DOHH2 (cell line): ENCODE measurements around the gene TCTN3.

Source experiments
- H3F3A ChIP-seq: fragments of 200-600 bp; sonication (generic), shearing (Covaris generic); 2 replicates; pipeline ENCODE4 v1.6.0; 2016; ENCODE audit warnings: antibody characterized with exemption, mild to moderate bottlenecking; ENCODE audit not compliant: control insufficient read depth, insufficient read depth
- H3K27ac ChIP-seq: fragments of 200-600 bp; sonication (generic); 2 replicates; pipeline ENCODE4 v1.5.1; 2014; ENCODE audit warnings: low read depth, mild to moderate bottlenecking, low read length, moderate library complexity
- H3K27me3 ChIP-seq: fragments of 200-600 bp; sonication (generic); 2 replicates; pipeline ENCODE4 v1.6.1; 2014; ENCODE audit warnings: mild to moderate bottlenecking, low read length, mixed read lengths; ENCODE audit not compliant: control insufficient read depth
- H3K36me3 ChIP-seq: fragments of 200-600 bp; sonication (generic); 2 replicates; pipeline ENCODE4 v1.6.1; 2014; ENCODE audit warnings: mild to moderate bottlenecking, low read length, moderate library complexity, mixed read lengths; ENCODE audit not compliant: control insufficient read depth
- H3K4me1 ChIP-seq: fragments of 200-600 bp; sonication (generic); 2 replicates; pipeline ENCODE4 v1.6.1; 2014; ENCODE audit warnings: mild to moderate bottlenecking, low read length, mixed read lengths; ENCODE audit not compliant: control insufficient read depth
- H3K4me2 ChIP-seq: fragments of 200-600 bp; sonication (generic); 2 replicates; pipeline ENCODE4 v1.6.0; 2014; ENCODE audit warnings: mild to moderate bottlenecking, low read length, moderate library complexity
- H3K4me3 ChIP-seq: fragments of 200-600 bp; sonication (generic); 2 replicates; pipeline ENCODE4 v1.5.1; 2014; ENCODE audit warnings: mild to moderate bottlenecking, low read length, mixed read lengths
- H3K79me2 ChIP-seq: fragments of 200-600 bp; sonication (generic); 2 replicates; pipeline ENCODE4 v1.6.1; 2014; ENCODE audit warnings: mild to moderate bottlenecking, low read length, mixed read lengths; ENCODE audit not compliant: control insufficient read depth
- H3K9me2 ChIP-seq: fragments of 200-600 bp; sonication (generic); replicated peaks from 2 replicates; pipeline ENCODE4 v1.6.1; 2014; ENCODE audit warnings: mild to moderate bottlenecking, low read length, mixed read lengths; ENCODE audit not compliant: control insufficient read depth
- H3K9me3 ChIP-seq: fragments of 200-600 bp; sonication (generic); 2 replicates; pipeline ENCODE4 v1.6.1; 2014; ENCODE audit warnings: antibody characterized with exemption, low read length, mixed read lengths; ENCODE audit not compliant: control insufficient read depth, insufficient read depth
- H4K20me1 ChIP-seq: fragments of 200-600 bp; sonication (generic); 2 replicates; pipeline ENCODE4 v1.6.0; 2014; ENCODE audit warnings: low read depth, mild to moderate bottlenecking, antibody characterized with exemption, low read length, moderate library complexity; ENCODE audit not compliant: control insufficient read depth, insufficient read depth
- EZH2phosphoT487 ChIP-seq: fragments of 200-600 bp; sonication (generic); IDR thresholded peaks from 2 replicates; pipeline ENCODE4 v1.6.1; 2017; ENCODE audit warnings: borderline replicate concordance, mild to moderate bottlenecking, antibody characterized with exemption, low read length, moderate library complexity, mixed read lengths
- TF ChIP-seq, protein P1 (sequence below): fragments of 200-600 bp; sonication (generic); IDR thresholded peaks from one replicate; pipeline ENCODE4 v1.5.1; 2014; ENCODE audit warnings: antibody characterized with exemption, mild to moderate bottlenecking, low read depth, low read length; ENCODE audit not compliant: poor library complexity, severe bottlenecking

The TCTN3 gene

DNA sequence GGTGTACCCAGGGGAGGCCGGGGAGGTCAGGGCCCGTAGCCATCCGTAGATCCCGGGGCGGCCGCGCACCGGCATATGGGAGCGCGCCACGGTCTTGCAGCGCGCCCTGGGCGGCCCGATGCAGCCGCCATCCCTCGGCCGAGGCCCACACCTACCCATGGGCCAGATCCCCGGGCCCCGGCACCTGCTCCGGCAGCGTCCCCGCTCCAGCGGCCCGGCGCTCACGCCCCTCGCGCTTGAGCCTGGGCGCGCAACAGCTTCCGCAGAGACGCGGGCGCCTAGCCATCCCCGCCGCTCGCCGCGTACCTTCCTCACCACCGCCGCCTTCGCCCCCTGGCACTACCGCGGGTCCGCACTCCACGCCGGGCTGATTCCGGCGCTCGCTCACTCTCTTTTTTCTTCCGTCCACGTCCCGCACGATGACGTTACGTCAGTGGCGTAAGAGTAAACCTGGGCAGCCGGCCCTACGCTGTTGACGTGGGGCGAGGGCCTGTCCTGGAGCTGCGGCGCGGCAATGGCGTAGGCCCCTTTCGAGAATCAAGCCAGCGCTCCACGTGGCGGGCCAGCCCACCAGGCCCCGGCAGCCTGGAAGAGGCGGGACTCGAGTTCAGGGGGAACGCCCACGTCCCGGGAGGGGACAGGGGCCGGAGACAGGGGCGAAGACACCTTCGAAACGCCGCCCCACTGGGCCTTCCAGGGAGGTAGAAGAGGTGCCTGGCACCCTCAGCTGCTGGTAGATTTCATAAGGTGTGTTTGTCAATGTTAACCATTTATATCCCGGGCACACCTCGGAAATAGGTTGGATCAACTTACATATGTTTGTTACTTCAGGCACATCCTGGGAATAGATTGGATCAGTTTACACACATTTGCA, 37.2 kb downstream of the TCTN3 start, which contains the start of gene ALDH18A1:
ALDH18A1 (minus strand) TSS at position 421 of the 874 bp plus-strand sequence. CDS start 3,334 bp downstream, outside the sequence.
- peaks cover 39% of the 10 kb centered on the region for H3K36me3 ChIP-seq
- no peak for TF ChIP-seq EZH2phosphoT487
- TF ChIP-seq, protein P1, sequence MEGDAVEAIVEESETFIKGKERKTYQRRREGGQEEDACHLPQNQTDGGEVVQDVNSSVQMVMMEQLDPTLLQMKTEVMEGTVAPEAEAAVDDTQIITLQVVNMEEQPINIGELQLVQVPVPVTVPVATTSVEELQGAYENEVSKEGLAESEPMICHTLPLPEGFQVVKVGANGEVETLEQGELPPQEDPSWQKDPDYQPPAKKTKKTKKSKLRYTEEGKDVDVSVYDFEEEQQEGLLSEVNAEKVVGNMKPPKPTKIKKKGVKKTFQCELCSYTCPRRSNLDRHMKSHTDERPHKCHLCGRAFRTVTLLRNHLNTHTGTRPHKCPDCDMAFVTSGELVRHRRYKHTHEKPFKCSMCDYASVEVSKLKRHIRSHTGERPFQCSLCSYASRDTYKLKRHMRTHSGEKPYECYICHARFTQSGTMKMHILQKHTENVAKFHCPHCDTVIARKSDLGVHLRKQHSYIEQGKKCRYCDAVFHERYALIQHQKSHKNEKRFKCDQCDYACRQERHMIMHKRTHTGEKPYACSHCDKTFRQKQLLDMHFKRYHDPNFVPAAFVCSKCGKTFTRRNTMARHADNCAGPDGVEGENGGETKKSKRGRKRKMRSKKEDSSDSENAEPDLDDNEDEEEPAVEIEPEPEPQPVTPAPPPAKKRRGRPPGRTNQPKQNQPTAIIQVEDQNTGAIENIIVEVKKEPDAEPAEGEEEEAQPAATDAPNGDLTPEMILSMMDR: no peak
- no peak within 1 kb of the TSS; the same call in 1 of the 2 replicates for H3K27ac ChIP-seq

DNA sequence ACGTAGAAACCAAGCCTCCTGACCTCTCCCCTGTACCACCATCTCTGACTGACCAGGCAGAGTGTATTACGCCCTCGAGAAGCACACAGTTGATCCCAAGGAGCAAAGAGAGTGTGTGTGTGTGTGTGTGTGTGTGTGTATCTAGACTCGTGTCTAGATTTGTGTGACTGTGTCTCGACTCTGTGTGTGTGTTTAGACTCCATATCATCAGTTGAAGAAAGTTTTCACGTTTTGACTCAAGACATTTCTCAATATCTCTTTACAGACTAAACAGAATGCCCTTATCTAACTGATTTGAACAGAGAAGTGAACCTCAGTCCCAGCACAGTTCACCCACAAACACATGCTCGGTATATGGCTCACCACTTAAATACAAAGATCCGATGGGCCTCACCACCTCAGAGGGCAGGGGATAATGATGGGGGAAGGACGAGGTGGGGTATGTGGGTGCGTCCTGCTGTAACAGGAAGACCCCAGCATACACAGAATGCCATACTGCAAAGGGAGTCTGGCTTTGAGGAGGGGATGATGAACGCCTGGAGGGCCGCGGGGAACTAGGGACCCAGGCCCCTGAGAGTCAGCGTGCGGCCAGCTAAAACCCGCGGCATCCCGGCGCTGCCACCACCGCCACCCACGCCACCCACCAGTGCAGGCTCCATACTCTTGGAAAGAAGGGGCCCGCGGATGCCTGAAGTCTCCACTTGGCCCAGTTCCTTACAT, 38.0 kb downstream of the TCTN3 start:
- no peaks in the 10 kb centered on the region for H3K9me3 ChIP-seq
- no peaks in the 10 kb centered on the region for H3K27me3 ChIP-seq
- H3K79me2 ChIP-seq: peaks cover 65% of the 10 kb centered on the region
- TF ChIP-seq, protein P1: no peak
- no peak for TF ChIP-seq EZH2phosphoT487
- H3K27ac ChIP-seq: no peak overlapping the region
- peak overlapping the region; percentile 85 for H3K4me3 ChIP-seq
- peaks cover 20% of the 10 kb centered on the region for H3K4me1 ChIP-seq
- H3F3A ChIP-seq: no peaks in the 10 kb centered on the region
- H3K36me3 ChIP-seq: peaks cover 47% of the 10 kb centered on the region
- no peaks in the 10 kb centered on the region for H3K9me2 ChIP-seq
- H4K20me1 ChIP-seq: no peaks in the 10 kb centered on the region
- peak overlapping the region; percentile 88 for H3K4me2 ChIP-seq

More for the DNA sequence above, 37.2 kb downstream of the TCTN3 start, which contains the start of gene ALDH18A1:
- Histone ChIP-seq H4K20me1 (no peaks in the 10 kb centered on the region), H3K9me3 (no peaks in the 10 kb centered on the region), H3F3A (no peaks in the 10 kb centered on the region), H3K4me3 (peak within 1 kb of the TSS; percentile 85), H3K27me3 (no peaks in the 10 kb centered on the region), H3K9me2 (no peaks in the 10 kb centered on the region), H3K4me1 (peaks cover 20% of the 10 kb centered on the region), H3K79me2 (peaks cover 57% of the 10 kb centered on the region), H3K4me2 (peak within 1 kb of the TSS; percentile 88)

DNA sequence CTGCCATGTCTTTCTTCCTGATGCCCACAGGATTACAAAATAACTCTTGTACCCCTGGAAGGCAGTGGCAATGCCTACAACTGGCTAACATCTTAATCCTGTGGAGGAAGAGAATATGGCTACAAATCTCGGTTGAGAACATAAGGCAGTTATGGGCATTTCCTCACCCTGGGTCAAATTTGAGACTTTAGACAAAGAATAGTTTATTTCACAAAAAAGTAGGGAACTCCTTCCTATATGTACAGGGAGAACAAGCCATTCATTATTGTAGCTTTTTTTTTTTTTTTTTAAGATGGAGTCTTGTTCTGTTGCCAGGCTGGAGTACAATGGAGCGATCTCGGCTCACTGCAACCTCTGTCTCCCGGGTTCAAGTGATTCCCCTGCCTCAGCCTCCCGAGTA, 39.8 kb downstream of the TCTN3 start:
- Histone ChIP-seq H3K9me3 (no peaks in the 10 kb centered on the region), H3K27ac (no peak overlapping the region), H3K4me1 (peaks cover 21% of the 10 kb centered on the region), H4K20me1 (no peaks in the 10 kb centered on the region), H3F3A (no peaks in the 10 kb centered on the region), H3K4me2 (no peak overlapping the region), H3K27me3 (no peaks in the 10 kb centered on the region), H3K9me2 (no peaks in the 10 kb centered on the region), H3K36me3 (peaks cover 62% of the 10 kb centered on the region), H3K4me3 (no peak overlapping the region), H3K79me2 (peaks cover 81% of the 10 kb centered on the region)
- no peak for TF ChIP-seq EZH2phosphoT487
- TF ChIP-seq, protein P1: no peak
